ENCODE results near the gene ASB2.

Gene ASB2

GRCh38 chr14:93976477-93977057 lies at the start of gene ASB2:
ASB2 (minus strand) TSS chr14:93976570; CDS start chr14:93964539, 12,031 bp downstream.
- H3K36me3 Mint-ChIP-seq, result peaks cover 26% of the 10 kb centered on the region
- peak within 1 kb of the TSS; percentile 70 for H3K4me3 Mint-ChIP-seq
- H3K4me1 Mint-ChIP-seq, result peaks cover 98% of the 10 kb centered on the region
- ATAC-seq, result peak; percentile 11
- no peaks in the 10 kb centered on the region for H3K9me3 Mint-ChIP-seq
- peak within 1 kb of the TSS; percentile 95 for H3K27ac Mint-ChIP-seq
- DNase-seq (ENCODE audit: low spot score in 2 of 2), result peak in 1 of 2 donors; percentile 65

DNA sequence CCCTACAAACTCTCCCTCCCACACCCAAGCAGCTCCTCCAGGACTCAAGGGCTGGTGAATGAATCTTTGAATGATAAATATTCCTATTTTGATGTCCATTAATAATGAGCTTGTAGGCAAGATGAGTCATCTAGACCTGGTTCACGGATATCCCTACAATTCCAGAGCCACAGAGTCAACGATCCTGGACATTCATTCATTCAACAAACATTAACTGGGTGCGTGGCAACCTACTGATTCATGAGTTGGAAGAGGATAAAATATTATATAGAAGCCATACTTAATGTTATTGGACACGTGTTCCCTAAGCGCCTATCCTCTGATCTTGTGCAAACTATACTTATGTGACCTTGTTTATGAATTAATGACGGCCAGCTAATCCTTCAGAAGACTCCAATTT lies 49.4 kb upstream of the ASB2 start:
- Mint-ChIP-seq H3K4me1 (peaks cover 50% of the 10 kb centered on the region), H3K4me3 (peak overlapping the region; percentile 61), H3K27ac (no peak overlapping the region), H3K36me3 (no peaks in the 10 kb centered on the region), H3K9me3 (no peaks in the 10 kb centered on the region)
- no peak for DNase-seq (ENCODE audit: low spot score in 2 of 2)
- ATAC-seq, result no peak

- no peaks in the 10 kb centered on the region for H3K9me3 Mint-ChIP-seq
- no peaks in the 10 kb centered on the region for H3K36me3 Mint-ChIP-seq
- H3K4me1 Mint-ChIP-seq, result peaks cover 51% of the 10 kb centered on the region
- ATAC-seq (no peak), DNase-seq (ENCODE audit: low spot score in 2 of 2) (no peak)
- H3K27ac Mint-ChIP-seq, result no peak overlapping the region
- H3K4me3 Mint-ChIP-seq, result no peak overlapping the region
Observed at GRCh38 chr14:94024549-94024948, 48.2 kb upstream of the ASB2 start.

DNA sequence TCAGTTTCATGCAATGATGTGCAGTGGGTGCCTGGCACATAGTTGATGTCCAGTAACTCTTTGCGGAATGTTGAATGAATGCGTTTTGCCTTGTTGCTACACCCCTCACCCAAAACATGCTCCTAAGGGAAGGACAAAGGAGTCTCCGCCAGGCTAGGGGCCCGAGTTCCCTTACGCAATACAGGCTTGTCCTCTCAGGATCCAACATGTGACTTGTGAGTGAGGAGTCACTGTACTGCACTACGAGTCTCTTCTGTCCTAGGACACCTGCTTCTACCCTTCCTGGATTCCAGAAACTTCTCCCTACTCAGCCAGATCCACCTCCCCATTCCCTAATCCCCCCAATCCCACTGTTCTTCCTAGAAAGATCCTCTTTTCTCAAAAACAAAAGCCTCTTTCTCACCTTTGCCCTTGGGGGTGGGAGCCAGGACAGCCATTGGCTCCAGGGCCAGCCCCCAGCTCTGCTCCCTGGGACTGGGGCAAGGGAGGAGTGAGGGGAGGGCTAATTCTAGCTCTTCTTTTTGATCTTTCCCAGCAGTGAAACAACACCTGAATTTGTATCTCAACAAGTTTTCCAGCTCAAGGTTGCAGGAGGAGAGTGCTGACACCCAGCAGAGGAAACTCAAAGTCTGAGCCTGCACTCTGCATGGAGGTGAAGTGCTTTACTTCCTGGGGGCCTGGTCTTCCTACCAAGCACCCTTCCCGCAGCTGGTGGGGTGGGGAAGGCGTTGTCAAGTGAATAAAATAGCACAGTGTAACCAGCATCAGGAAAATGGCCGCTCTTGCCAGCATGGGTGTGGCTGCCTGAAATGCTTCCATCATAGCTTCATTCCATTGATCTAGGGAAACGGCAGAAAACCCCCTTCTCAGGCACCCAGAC lies 46.4 kb upstream of the ASB2 start:
- ATAC-seq (no peak), DNase-seq (ENCODE audit: low spot score in 2 of 2) (no peak)
- Mint-ChIP-seq H3K4me1 (peaks cover 37% of the 10 kb centered on the region), H3K4me3 (peak overlapping the region; percentile 7), H3K36me3 (no peaks in the 10 kb centered on the region), H3K27ac (peak overlapping the region; percentile 24), H3K9me3 (no peaks in the 10 kb centered on the region)

GRCh38 chr14:94021416-94022157 lies 45.2 kb upstream of the ASB2 start:
- Mint-ChIP-seq H3K9me3 (no peaks in the 10 kb centered on the region), H3K4me3 (peak overlapping the region; percentile 7), H3K4me1 (peaks cover 31% of the 10 kb centered on the region), H3K27ac (peak overlapping the region; percentile 51), H3K36me3 (no peaks in the 10 kb centered on the region)
- ATAC-seq (peak; percentile 57), DNase-seq (ENCODE audit: low spot score in 2 of 2) (no peak)

GRCh38 chr14:94021001-94021400 lies 44.6 kb upstream of the ASB2 start:
- DNase-seq (ENCODE audit: low spot score in 2 of 2), result no peak
- Mint-ChIP-seq H3K4me3 (no peak overlapping the region), H3K27ac (peak overlapping the region; percentile 51), H3K36me3 (no peaks in the 10 kb centered on the region), H3K4me1 (peaks cover 29% of the 10 kb centered on the region), H3K9me3 (no peaks in the 10 kb centered on the region)
- no peak for ATAC-seq

DNA sequence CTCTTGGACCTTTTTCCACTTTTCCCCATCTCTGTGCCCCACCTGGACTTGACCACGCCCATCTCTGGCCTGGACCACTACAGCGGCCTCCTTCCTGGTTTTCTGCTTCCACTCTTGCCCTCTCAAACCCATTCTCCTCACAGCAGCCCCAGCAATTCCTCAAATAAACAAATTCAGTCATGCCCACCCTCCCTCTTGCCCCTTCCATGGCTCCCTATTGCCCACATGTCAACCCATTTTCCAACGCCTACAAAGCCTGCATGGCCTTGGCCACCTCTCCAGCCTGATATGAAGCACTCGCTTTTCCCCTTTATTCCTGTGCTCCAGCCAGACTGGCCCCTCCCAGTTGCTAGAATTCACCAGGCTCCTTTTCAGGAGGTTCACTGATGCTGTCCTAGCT lies 43.9 kb upstream of the ASB2 start:
- Mint-ChIP-seq H3K9me3 (no peaks in the 10 kb centered on the region), H3K36me3 (no peaks in the 10 kb centered on the region), H3K4me1 (peaks cover 26% of the 10 kb centered on the region), H3K4me3 (no peak overlapping the region), H3K27ac (peak overlapping the region; percentile 51)
- ATAC-seq, result no peak
- DNase-seq (ENCODE audit: low spot score in 2 of 2), result no peak

DNA sequence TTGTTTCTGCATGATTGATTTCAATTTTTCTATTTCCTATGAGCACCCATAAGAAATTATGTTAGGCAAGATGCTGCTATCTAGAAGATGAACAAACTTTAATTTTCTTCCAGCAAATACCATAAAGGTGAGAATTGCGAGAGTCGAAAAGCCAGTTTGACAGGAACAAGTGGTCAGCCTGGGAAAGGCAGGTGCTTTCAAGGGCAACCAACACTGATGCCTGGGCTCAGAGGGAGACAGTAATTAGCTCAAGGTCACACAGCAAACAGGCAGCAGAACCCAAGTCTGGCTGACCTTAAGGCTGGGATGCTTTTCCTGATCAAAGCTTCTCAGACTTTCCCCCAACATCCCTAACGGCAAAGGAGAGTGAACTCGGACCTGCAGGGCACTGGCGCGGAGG lies 43.0 kb upstream of the ASB2 start:
- H3K4me3 Mint-ChIP-seq, result no peak overlapping the region
- peaks cover 26% of the 10 kb centered on the region for H3K4me1 Mint-ChIP-seq
- H3K27ac Mint-ChIP-seq, result no peak overlapping the region
- ATAC-seq, result no peak
- no peaks in the 10 kb centered on the region for H3K36me3 Mint-ChIP-seq
- no peaks in the 10 kb centered on the region for H3K9me3 Mint-ChIP-seq
- no peak for DNase-seq (ENCODE audit: low spot score in 2 of 2)

DNA sequence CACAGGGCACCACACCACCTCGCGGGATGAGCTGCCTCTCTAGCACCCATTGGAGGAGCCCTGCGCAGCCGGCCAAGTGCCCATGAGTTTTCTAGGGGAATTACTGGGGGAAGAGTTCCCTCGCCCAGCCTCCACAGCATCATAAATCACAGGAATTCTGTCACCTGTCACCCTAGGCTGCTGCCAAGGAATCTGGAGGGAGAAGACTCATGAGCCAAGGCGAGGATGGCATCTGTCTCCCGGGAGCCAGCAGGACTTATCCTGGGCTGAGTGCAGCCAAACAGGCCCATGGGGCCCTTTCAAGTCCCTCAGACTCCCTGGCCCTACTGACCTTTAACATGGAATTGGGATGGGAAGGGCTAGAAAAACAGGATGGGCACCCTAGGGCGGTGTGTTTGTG lies 41.9 kb upstream of the ASB2 start:
- Mint-ChIP-seq H3K9me3 (no peaks in the 10 kb centered on the region), H3K36me3 (no peaks in the 10 kb centered on the region), H3K4me1 (peaks cover 26% of the 10 kb centered on the region)

GRCh38 chr14:94016446-94016976 lies 40.1 kb upstream of the ASB2 start:
- Mint-ChIP-seq H3K4me3 (no peak overlapping the region), H3K27ac (no peak overlapping the region), H3K9me3 (no peaks in the 10 kb centered on the region), H3K4me1 (peaks cover 19% of the 10 kb centered on the region), H3K36me3 (no peaks in the 10 kb centered on the region)
- DNase-seq (ENCODE audit: low spot score in 2 of 2), result no peak
- no peak for ATAC-seq

More for the DNA sequence above, 41.9 kb upstream of the ASB2 start:
- H3K4me3 Mint-ChIP-seq, result no peak overlapping the region
- ATAC-seq (no peak), DNase-seq (ENCODE audit: low spot score in 2 of 2) (no peak)
- H3K27ac Mint-ChIP-seq, result no peak overlapping the region

- no peaks in the 10 kb centered on the region for H3K9me3 Mint-ChIP-seq
- H3K4me3 Mint-ChIP-seq, result no peak overlapping the region
- no peaks in the 10 kb centered on the region for H3K36me3 Mint-ChIP-seq
- H3K4me1 Mint-ChIP-seq, result peaks cover 23% of the 10 kb centered on the region
- H3K27ac Mint-ChIP-seq, result no peak overlapping the region
- ATAC-seq, result no peak
- DNase-seq (ENCODE audit: low spot score in 2 of 2), result no peak
Observed at GRCh38 chr14:94015223-94015622, 38.9 kb upstream of the ASB2 start.

DNA sequence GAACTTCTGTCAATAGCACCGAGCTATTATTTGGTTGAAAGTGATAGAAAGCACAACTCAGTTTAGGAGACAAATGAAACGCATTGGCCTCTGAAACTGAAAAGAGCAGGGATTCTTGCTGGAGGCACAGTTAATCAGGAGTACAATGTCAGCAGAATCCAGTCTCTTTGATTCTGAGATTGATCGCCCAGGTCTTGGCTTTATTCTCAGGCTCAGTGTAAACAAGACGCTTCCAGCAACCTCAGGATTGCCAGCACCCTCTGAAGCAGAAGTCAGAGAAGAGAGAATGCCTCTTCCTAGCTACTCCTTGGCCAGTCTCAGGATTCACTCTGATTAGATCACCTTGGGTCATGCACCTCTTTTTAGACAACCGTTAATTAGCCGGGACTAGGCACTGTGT lies 38.0 kb upstream of the ASB2 start:
- Mint-ChIP-seq H3K4me3 (no peak overlapping the region), H3K27ac (no peak overlapping the region), H3K4me1 (peaks cover 32% of the 10 kb centered on the region), H3K9me3 (no peaks in the 10 kb centered on the region), H3K36me3 (peaks cover 6% of the 10 kb centered on the region)
- ATAC-seq (no peak), DNase-seq (ENCODE audit: low spot score in 2 of 2) (no peak)

DNA sequence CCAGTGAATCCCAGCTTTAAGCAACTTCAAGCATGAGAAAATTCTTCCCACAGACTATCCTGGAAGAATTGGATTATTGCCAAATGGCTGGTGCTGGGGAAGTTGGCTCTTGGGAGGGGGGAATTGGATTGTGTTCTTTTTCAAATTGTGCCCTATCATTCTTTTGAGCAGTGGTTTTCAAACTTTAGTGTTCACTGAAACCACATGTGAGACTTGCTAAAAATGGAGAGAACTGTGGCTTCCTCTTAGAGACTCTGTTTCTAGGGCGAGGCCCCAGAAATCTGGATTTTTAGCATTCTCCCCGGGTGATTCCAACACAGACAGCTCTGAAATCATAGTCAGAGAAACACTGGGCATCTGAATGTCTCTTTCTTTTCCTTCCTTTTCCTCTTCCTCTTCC lies 35.4 kb upstream of the ASB2 start:
- Mint-ChIP-seq H3K4me1 (peaks cover 52% of the 10 kb centered on the region), H3K36me3 (peaks cover 6% of the 10 kb centered on the region), H3K9me3 (no peaks in the 10 kb centered on the region), H3K4me3 (peak overlapping the region; percentile 63), H3K27ac (peak overlapping the region; percentile 94)
- ATAC-seq, result peak; percentile 63
- DNase-seq (ENCODE audit: low spot score in 2 of 2), result no peak

DNA sequence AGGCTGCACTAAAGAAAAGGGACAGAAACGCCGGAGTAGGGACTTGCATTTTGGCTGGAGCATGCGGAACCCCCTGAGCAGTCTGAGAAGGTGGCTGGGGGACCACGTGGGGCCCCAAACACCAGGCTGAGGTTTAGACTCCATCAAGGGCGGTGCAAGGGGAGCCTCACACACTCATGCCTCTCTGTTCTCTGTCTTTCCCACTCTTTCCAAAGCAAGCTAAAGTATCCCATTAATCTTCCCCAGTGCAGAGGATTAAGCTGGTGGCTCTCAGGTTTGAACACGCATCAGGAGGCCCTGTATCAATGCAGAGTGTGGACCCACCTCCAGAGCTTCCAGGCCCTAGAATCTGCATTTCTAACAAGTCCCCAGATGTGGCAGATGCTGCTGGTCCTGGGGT lies 34.3 kb upstream of the ASB2 start:
- H3K4me3 Mint-ChIP-seq, result no peak overlapping the region

GRCh38 chr14:94009767-94010166 lies 33.4 kb upstream of the ASB2 start:
- H3K9me3 Mint-ChIP-seq, result no peaks in the 10 kb centered on the region
- H3K36me3 Mint-ChIP-seq, result peaks cover 6% of the 10 kb centered on the region
- H3K27ac Mint-ChIP-seq, result peak overlapping the region; percentile 75
- peak overlapping the region; percentile 55 for H3K4me3 Mint-ChIP-seq
- peaks cover 57% of the 10 kb centered on the region for H3K4me1 Mint-ChIP-seq
- DNase-seq (ENCODE audit: low spot score in 2 of 2), result no peak
- ATAC-seq, result peak; percentile 71

More for the DNA sequence above, 34.3 kb upstream of the ASB2 start:
- Mint-ChIP-seq H3K4me1 (peaks cover 52% of the 10 kb centered on the region), H3K36me3 (peaks cover 6% of the 10 kb centered on the region), H3K9me3 (no peaks in the 10 kb centered on the region), H3K27ac (peak overlapping the region; percentile 75)
- DNase-seq (ENCODE audit: low spot score in 2 of 2), result no peak
- ATAC-seq, result no peak
